SU-DHL-6 (cell line): ENCODE measurements around the gene LOXHD1.

ENCODE experiments used
- H2AFZ ChIP-seq: fragments of 200-600 bp; sonication (generic); 2 replicates; pipeline ENCODE4 v1.6.1; 2014; ENCODE audit warnings: low read depth, mild to moderate bottlenecking, moderate library complexity, mixed read lengths, antibody characterized with exemption, low read length; ENCODE audit not compliant: severe bottlenecking
- H3F3A ChIP-seq: fragments of 200-600 bp; shearing (Covaris generic); 2 replicates; pipeline ENCODE4 v1.6.0; 2016; ENCODE audit warnings: antibody characterized with exemption, mild to moderate bottlenecking; ENCODE audit not compliant: insufficient read depth
- H3K27ac ChIP-seq: fragments of 200-600 bp; sonication (generic); 2 replicates; pipeline ENCODE4 v1.5.1; 2016; ENCODE audit warnings: low read depth, mild to moderate bottlenecking, low read length, moderate library complexity, mixed read lengths
- H3K27me3 ChIP-seq: fragments of 200-600 bp; sonication (generic), shearing (Covaris generic); 2 replicates; pipeline ENCODE4 v1.6.0; 2014; ENCODE audit warnings: mild to moderate bottlenecking, low read length
- H3K36me3 ChIP-seq: fragments of 200-600 bp; sonication (generic); 2 replicates; pipeline ENCODE4 v1.6.1; 2014; ENCODE audit warnings: mild to moderate bottlenecking, low read length, mixed read lengths
- H3K4me2 ChIP-seq: fragments of 300-600, 200-600 bp; shearing (Covaris generic), sonication (generic); 2 replicates; pipeline ENCODE4 v1.6.0; 2014; ENCODE audit warnings: low read length, low read depth, mild to moderate bottlenecking; ENCODE audit not compliant: poor library complexity, severe bottlenecking
- H3K4me3 ChIP-seq: fragments of 200-600 bp; sonication (generic); 2 replicates; pipeline ENCODE4 v1.5.1; 2014; ENCODE audit warnings: antibody characterized with exemption, low read length, mild to moderate bottlenecking, mixed read lengths; ENCODE audit not compliant: insufficient read depth, poor library complexity, severe bottlenecking
- H3K79me2 ChIP-seq: fragments of 200-600 bp; sonication (generic); 2 replicates; pipeline ENCODE4 v1.6.1; 2014; ENCODE audit warnings: mild to moderate bottlenecking, low read length, moderate library complexity; ENCODE audit not compliant: insufficient read depth
- H3K9ac ChIP-seq: fragments of 200-600 bp; sonication (generic); 2 replicates; pipeline ENCODE4 v1.7.0; 2014; ENCODE audit warnings: mild to moderate bottlenecking, low read length
- H3K9me2 ChIP-seq: fragments of 200-600 bp; sonication (generic); replicated peaks from 2 replicates; pipeline ENCODE4 v1.6.1; 2014; ENCODE audit warnings: low read length; ENCODE audit not compliant: insufficient read depth
- H3K9me3 ChIP-seq: fragments of 200-600 bp; sonication (generic); 2 replicates; pipeline ENCODE4 v1.6.1; 2014; ENCODE audit warnings: low read length, mixed read lengths; ENCODE audit not compliant: insufficient read depth
- H4K20me1 ChIP-seq: fragments of 200-600 bp; sonication (generic); 2 replicates; pipeline ENCODE4 v1.6.1; 2014; ENCODE audit warnings: low read depth, mild to moderate bottlenecking, antibody characterized with exemption, low read length, moderate library complexity, mixed read lengths
- CTCF ChIP-seq: fragments of 200-600 bp; sonication (generic); IDR thresholded peaks from one replicate; pipeline ENCODE4 v1.5.1; 2017; ENCODE audit warnings: antibody characterized with exemption, mild to moderate bottlenecking, low read length, moderate library complexity; ENCODE audit not compliant: insufficient read depth, poor library complexity, severe bottlenecking
- EZH2phosphoT487 ChIP-seq: fragments of 200-600 bp; sonication (generic), shearing (Covaris generic); conservative IDR thresholded peaks from 2 replicates; pipeline ENCODE4 v1.6.1; 2018; ENCODE audit warnings: mild to moderate bottlenecking, antibody characterized with exemption, low read length, moderate library complexity, mixed read lengths

The LOXHD1 gene

DNA sequence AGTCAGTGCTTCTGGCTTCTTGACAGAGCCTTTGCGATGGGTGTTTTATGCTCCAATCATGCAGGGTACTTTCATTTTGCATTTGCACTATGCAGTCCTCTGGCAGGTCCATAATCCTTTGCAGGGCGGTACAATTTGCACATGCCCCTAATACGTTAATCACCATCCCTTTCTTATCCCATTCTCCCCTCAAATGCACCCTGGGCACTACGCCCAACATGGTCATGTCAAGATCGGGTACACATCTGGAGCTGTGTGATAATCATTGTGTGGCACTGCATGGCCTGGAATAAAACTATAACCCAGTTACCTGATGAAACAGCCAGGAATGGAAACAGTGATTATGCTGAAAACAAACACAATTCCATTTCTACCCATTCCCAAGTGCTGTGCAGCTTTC is 27.7 kb downstream of the LOXHD1 start:
- Histone ChIP-seq H3K4me2 (no peak overlapping the region), H3K9ac (no peak overlapping the region), H3K9me2 (no peaks in the 10 kb centered on the region), H3K9me3 (no peaks in the 10 kb centered on the region), H3K4me3 (no peak overlapping the region), H3K79me2 (no peaks in the 10 kb centered on the region), H4K20me1 (no peaks in the 10 kb centered on the region), H3F3A (no peaks in the 10 kb centered on the region), H3K27ac (no peak overlapping the region), H3K27me3 (no peaks in the 10 kb centered on the region), H2AFZ (no peak overlapping the region), H3K36me3 (no peaks in the 10 kb centered on the region)
- TF ChIP-seq EZH2phosphoT487 (no peak), CTCF (no peak)

DNA sequence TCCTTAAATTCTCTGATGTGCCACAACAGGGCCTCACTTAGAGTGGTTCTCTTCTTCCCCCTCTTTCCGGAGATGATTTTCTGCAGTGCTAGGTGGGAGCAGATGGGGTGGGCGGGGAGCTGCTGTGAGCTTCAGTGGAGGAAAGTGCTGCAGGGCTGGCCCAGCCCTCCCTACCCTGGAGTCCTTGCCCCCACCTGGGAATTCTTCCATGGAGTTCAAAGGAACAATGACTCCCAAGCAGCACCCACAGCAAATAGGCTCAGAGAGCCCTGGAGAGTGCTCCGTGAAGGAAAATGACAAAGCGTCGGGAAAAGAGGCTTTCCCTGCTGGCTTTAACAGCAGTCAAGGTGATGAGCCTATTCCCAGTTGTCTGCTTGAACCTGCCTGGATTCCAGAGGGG is 28.8 kb downstream of the LOXHD1 start:
- Histone ChIP-seq H2AFZ (no peak overlapping the region), H3K9me2 (no peaks in the 10 kb centered on the region), H4K20me1 (no peaks in the 10 kb centered on the region), H3K36me3 (no peaks in the 10 kb centered on the region), H3K9me3 (no peaks in the 10 kb centered on the region), H3K79me2 (no peaks in the 10 kb centered on the region), H3K9ac (no peak overlapping the region), H3K4me3 (no peak overlapping the region), H3K4me2 (no peak overlapping the region), H3F3A (no peaks in the 10 kb centered on the region), H3K27ac (no peak overlapping the region), H3K27me3 (no peaks in the 10 kb centered on the region)
- TF ChIP-seq EZH2phosphoT487 = no peak
- TF ChIP-seq CTCF = no peak

DNA sequence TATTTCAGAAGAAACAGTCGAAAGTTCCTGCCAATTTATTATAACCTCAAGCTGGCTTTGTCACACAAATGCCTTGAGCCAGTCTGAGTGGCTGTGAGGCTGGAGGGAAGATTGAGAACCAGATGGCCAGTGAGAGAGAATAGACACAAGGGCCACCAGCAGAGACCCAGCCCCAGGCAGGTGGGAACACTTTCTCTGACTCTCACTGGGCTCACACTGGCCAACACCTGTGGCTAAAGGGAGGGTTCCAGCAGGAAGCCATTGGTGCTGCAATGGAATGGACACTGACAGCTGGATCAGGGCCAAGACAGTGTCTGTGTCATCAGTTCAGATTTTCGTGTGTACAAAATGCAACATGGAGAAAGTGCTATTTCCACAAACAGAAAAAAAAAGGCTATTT is 29.9 kb downstream of the LOXHD1 start:
- Histone ChIP-seq H3K9me2 (no peaks in the 10 kb centered on the region), H3K27me3 (no peaks in the 10 kb centered on the region), H3K9me3 (no peaks in the 10 kb centered on the region), H3F3A (no peaks in the 10 kb centered on the region), H3K79me2 (no peaks in the 10 kb centered on the region), H3K4me3 (no peak overlapping the region), H3K4me2 (no peak overlapping the region), H3K9ac (no peak overlapping the region), H3K36me3 (no peaks in the 10 kb centered on the region), H3K27ac (no peak overlapping the region), H2AFZ (no peak overlapping the region), H4K20me1 (no peaks in the 10 kb centered on the region)
- no peak for TF ChIP-seq EZH2phosphoT487
- no peak for TF ChIP-seq CTCF

DNA sequence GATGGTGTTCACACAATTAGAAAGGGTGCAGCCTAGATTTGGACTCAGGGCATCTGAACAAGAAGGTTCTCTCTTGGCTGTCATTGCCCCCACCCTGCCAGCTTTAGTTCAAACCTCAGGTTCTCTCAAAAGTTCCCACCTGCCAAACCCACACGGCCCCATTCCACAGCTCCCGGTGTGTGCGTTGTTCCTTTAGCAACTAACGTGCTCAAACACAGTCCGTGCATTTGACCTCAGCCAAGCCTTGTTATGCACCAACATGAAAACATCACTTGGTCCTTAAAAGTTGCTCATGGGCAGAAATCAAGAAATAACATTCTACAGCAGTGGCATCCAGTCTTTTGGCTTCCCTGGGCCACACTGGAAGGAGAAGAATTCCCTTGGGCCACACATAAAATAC is 32.0 kb downstream of the LOXHD1 start:
- H3K27me3 ChIP-seq = no peaks in the 10 kb centered on the region
- no peaks in the 10 kb centered on the region for H3F3A ChIP-seq
- no peak overlapping the region for H2AFZ ChIP-seq
- H3K9ac ChIP-seq = no peak overlapping the region
- no peaks in the 10 kb centered on the region for H3K36me3 ChIP-seq
- H3K27ac ChIP-seq = no peak overlapping the region
- no peak overlapping the region for H3K4me2 ChIP-seq
- no peaks in the 10 kb centered on the region for H3K9me2 ChIP-seq
- H3K4me3 ChIP-seq = no peak overlapping the region
- no peaks in the 10 kb centered on the region for H3K79me2 ChIP-seq
- no peaks in the 10 kb centered on the region for H3K9me3 ChIP-seq
- H4K20me1 ChIP-seq = no peaks in the 10 kb centered on the region
- no peak for TF ChIP-seq CTCF
- TF ChIP-seq EZH2phosphoT487 = no peak
